ENCODE measurements around the gene TXNL4A.

- TF ChIP-seq CTCF (IDR thresholded peaks at IDR 0.05) = no peak
- TF ChIP-seq REST (IDR thresholded peaks at IDR 0.05; ENCODE audit: insufficient read depth in 1 of 2, low read depth in 2 of 2, low read length in 1 of 2) = no peak
These were observed 65.4 kb downstream of the TXNL4A start for GRCh38 chr18:79922971-79923411.
